Stimulated activated naive CD4-positive, alpha-beta T cell treated with Interleukin-2 at 50 U/mL for 16 hours (primary cell): Measurements from ENCODE around the gene CR1L.
"Not testable (repeated sequence)": the region's sequence is repeated elsewhere in the genome, so short reads cannot be mapped to it uniquely, and the experiment has no call there.

Source experiments
- DNase-seq: peaks from one replicate; lab custom pipeline; 2025; lab: John Stamatoyannopoulos, UW

CR1L gene

DNA sequence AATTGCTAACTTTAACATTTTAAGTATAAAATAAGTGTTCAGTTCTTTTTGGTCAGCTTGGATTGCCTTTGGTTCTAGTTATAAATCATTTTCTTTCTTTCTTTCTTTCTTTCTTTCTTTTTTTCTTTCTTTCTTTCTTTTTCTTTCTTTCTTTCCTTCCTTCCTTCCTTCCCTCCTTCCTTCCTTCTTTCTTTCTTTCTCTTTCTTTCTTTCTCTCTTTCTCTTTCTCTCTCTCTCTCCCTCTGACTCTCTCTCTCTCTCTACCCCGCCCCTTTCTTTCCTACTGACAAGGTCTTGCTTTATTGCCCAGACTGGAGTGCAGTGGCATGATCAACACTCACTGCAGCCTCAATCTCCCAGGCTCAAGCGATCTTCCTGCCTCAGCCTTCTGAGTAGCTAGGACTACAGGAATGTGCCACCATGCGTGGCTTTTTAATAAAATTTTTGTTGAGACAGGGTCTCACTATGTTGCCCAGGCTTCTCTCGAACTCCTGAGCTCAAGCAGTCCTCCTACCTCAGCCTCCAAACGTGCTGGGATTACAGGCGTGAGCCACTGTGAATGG is 38.0 kb downstream of the CR1L start:
- DNase-seq: not testable (repeated sequence)

DNA sequence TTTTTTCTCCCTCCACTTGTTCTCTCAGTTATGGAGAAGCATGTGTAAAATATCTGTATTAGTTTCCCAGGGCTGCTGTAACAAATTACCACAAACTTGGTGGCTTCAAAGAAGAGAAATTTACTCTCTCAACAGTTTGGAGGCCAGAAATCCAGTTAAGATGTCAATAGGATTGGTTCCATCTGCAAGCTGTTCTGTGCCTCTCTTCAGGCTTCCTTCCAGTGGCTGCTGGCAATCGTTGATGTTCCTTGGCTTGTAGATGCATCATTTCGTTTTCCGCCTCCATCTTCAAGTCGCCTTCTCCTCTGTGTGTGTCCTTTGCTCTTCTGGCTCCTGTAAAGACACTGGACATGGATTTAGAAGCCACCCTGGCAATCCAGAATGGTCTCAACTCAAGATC is 45.6 kb downstream of the CR1L start:
- not testable (repeated sequence) for DNase-seq

DNA sequence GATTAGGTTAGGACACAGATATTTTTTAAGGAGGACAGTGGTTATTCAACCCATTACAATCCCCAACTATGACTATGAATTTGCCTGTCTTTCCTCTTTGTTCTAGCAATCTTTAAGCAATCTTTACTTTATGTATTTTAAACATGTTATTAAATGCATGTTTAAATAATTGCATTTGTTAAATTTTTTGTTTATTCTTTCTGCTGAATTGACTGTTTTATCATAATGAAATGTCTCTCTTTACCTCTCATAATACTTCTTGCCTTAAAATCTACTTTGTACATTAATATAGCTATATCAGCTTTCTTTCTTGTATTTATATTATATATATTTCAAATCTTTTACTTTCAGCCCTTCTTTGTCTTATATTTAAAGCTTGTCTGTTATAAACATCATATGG is 46.1 kb downstream of the CR1L start:
- DNase-seq: no peak

- no peak for DNase-seq
These were observed 46.9 kb downstream of the CR1L start for GRCh38 chr1:207691841-207692240.

DNA sequence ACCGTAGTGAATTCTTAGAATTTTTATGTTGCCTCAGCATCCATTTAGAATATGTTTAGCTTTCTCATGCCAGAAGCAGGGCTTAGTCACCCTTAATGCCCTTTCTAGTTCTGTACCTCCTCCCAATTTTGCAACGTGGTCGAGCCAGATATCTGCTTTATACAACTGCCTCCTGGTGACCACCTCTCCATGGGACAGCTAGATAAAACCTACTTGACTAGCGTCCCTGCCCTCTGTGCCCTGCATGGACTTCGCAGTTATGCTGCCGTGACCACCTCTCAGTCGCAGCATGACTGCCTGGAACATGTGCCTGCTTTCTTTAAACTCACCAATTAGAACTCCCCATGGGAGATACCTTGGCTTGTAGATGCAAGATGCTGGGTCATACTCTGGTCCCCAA is 47.4 kb downstream of the CR1L start:
- not testable (repeated sequence) for DNase-seq

- DNase-seq: no peak
These were observed 51.0 kb downstream of the CR1L start for GRCh38 chr1:207695891-207696290.

DNA sequence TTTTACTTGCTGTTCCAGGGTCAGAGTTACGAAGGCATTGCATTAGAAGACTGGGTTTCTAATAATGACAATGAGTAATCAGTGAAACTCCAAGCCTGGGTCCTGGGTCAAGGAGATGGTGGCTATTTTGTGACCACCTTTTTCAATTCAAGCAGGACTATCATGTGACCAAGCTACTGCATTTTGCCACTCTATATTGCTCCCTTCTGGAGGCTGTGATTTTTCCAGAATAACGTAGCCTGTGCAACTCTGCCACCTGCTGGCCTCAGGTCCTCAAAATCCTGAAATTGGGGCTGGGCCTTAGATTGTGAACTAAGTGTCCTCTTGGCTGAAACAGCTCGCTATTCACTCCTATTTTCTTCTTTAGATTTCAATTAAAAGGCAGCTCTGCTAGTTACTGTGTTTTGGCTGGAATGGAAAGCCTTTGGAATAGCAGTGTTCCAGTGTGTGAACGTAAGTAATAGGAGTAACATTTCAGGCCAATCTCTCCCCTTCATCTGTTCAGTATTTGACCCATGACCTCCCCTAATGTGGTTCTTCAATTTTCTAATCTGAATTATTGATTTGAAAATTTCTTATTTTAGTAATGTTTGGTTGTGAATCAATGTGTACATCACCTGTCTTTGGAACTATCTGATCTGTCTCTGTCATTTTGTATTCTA is 54.0 kb downstream of the CR1L start:
- no peak for DNase-seq

DNA sequence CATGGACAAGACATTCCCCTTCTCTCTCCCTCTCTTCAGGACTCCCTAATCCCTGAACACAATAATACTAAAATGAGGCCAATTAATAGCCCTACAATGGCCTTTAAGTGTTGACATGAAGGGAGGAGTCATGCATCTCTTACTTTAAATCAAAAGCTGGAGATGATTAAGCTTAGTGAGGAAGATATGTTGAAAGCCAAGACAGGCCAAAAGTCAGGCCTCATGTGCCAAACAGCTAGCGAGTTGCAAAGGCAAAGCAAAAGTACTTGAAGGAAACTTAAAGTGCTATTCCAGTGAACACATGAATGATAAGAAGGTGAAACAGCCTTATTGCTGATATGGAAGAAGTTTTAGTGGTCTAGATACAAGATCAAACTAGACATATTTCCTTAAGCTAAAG is 57.4 kb downstream of the CR1L start:
- no peak for DNase-seq

DNA sequence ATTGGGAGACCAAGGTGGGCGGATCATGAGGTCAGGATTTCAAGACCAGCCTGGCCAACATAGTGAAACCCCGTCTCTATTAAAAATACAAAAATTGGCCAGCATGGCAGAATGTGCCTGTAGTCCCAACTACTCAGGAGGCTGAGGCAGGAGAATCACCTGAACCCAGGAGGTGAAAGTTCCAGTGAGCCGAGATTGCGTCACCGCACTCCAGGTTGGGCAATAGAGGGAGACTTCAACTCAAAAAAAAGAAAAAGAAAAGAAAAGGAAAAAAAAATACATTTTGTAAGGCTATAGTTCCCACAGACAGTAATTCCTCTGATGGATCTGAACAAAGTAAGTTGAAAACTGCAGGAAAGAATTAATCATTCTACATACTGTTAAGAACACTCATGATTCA is 58.8 kb downstream of the CR1L start:
- DNase-seq: no peak

DNA sequence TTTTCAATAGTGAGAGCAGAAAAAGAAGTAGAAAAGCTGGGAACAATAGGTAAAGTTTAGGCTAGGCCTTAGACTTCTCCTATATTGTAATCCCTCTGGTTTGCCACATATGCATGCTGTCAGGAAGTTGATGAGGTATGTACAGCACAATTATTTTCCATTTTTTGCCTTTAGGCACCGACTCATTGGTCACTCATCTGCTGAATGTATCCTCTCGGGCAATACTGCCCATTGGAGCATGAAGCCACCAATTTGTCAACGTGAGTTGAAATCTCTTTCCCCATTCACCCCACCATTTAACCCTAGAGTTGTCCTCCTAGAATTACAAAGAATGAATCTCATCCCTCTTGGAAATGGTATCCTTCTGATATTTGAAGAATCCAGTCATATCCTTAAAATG is 63.1 kb downstream of the CR1L start:
- not testable (repeated sequence) for DNase-seq

DNA sequence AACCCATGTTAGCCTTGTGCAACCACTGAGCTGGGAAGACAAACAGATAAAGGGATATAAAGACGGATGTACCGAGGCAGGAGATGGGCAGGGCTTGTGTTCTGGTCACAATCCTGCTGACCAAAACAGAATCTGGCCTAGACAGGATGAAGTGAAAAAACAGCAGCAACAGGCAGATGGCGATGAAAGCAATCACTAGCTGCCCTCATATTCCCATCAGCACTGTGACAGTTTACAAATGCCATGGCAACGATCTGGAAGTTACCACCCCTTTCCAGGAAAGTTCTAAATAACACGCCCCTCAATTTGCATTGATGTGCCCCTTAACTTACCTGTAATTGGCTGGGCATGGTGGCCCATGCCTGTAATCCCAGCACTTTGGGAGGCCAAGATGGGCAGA is 66.4 kb downstream of the CR1L start:
- DNase-seq: no peak

GRCh38 chr1:207712701-207713100 is 67.8 kb downstream of the CR1L start:
- not testable (repeated sequence) for DNase-seq

DNA sequence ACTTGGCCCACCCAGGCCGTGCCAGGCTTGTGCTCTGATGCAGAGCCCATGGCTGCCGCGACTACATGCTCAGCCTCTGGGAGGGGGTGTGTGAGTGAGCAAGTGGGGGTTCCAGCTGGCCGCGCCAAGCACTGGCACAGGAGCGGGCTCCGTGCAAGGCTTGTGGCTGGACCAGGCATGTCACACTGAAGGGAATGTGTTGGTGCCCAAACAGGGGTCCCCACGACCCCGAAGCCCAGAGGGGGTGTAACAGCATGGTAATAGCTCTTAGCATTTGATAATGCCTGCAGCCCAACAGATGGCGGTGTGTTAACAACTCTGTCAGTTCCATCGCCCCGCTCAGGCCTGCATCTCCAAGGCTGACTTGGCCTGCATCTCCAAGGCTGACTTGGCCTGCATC is 68.6 kb downstream of the CR1L start:
- no peak for DNase-seq

DNA sequence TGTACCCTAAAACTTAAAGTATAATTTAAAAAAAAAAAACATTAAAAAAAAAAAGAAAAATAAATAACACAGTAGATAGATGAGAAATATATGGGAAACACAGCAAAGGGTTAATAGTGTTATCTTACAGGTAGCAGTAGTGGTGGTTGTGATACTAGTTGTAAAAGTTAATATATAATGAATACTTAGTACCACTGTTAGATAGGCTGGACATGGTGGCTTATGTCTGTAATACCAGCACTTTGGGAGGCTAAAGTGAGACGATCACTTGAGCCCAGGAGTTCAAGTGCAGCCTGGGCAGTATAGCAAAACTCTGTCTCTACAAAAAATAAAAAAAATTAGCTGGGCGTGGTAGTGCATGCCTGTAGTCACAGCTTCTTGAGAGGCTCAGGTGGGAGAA is 74.3 kb downstream of the CR1L start:
- DNase-seq: no peak

GRCh38 chr1:207728200-207728858 is 83.4 kb downstream of the CR1L start:
- not testable (repeated sequence) for DNase-seq

DNA sequence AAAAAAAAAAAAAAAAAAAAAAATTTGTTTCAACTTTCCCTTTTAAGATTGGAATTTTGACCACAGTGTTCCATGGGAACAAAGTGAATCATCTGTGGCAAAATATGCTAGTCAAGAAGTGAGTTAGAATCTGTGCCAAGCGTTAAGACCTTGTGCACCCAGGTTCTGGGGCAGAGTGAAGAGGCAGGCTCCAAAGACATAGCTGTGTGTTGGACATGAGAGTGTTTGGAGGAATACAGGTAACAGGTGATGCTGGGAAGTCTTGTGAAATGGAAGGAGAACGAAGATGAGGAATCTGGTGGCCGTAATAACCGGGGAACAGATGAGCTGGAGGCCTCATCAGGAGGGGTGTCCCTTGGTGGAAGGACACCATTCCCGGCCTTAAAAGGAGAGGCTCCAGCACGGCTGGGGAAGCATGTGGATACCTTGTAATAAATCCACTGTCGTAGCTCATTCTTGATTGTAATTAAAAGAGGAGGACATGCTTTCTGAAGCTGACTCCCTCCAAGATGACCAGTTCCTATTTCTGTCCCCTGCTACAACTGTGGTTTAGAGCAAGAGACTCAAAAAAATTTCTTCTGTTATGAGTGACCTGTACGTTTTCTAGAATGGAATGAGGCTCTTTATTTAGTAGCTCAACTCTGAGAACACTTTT is 92.7 kb downstream of the CR1L start:
- DNase-seq: not testable (repeated sequence)

DNA sequence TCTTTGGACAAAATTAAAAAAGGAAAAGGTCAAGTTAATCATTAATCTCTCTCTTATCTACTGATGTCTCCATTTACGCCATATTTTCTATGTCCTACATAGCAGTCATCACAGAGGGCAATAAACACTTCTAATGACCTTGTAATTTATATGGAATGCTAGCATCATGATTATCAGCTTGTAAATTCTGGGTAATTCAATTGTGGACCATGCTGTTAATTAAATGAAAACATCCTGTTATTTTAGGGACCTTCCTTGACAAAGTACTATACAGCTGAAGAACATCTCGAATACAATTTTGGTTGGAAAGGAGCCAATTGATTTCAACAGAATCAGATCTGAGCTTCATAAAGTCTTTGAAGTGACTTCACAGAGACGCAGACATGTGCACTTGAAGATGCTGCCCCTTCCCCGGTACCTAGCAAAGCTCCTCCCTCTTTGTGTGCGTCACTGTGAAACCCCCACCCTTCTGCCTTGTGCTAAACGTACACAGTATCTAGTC is 93.3 kb downstream of the CR1L start:
- not testable (repeated sequence) for DNase-seq

DNA sequence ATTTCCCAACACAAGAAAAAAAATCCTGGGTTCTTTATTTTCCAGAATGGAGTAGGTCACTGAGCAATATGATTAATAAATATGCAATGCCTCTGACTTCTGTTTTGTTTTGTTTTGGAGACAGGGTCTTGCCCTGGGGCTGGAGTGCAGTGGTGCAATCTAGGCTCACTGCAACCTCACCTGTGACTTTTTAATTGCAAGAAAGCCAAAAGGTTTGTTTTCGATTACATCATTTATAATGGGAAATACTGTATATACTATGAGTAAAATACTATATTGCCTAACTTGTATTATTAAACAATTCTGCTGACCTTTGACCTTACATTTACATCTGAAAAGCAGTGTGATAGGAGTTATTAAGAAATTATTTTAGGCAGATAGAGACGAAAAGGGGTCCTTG is 95.3 kb downstream of the CR1L start:
- DNase-seq: no peak

GRCh38 chr1:207742850-207743555 is 98.1 kb downstream of the CR1L start:
- DNase-seq: no peak

DNA sequence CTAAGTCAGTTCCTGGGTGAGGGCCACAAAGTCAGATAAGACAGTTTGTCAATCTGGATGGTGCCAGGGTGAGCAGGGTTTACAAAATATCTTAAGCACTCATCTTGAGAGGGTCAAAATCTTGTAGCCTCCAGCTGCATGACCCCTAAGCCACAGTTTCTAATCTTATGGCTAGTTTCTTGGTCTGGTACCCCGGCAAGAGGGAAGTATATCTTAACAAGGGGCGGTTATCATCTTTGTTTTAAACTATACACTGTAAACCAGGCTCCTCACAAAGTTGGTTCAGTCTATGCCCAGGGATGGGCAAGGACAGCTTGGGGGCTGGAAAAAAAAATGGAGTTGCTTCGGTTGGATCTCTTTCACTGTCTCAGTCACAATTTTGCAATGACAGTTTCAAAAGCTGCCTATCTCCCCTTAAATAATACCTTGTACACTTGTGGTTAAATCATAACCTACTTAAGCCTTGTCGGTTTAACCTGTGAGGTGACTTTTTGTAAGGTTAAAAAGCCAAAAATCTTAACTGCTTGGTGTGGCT is 99.1 kb downstream of the CR1L start:
- DNase-seq: no peak

GRCh38 chr1:207745285-207745684 is 100.4 kb downstream of the CR1L start:
- no peak for DNase-seq
